ENCODE results near the gene CCT3. TPM values are rescaled to one million over a fixed set of nuclear protein-coding genes. Genes with fewer than 3 reads are reported as not detected.

The CCT3 gene
- total RNA-seq, 1 experiment from 2014 or later: 619 TPM

DNA sequence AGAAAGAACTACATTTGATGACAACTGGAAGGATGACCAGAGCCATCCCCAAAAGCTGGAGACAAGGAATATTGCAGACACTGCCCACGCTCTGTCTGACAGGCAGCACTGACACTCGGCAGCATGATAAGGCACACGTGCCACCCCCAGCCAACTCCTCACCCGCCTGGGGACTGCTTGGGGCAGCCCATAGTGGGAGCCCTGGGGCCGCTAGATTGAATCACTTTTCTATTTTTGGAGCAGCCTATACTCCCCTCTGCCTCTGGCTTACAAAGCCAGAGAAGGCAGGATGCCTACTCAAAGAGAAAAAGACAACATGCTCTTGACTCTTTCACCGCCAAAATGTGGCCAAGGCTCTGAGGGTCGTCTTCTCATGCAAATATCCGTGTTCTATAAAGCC lies 56.8 kb downstream of the CCT3 start:
- ChIA-PET CTCF (interaction anchor here (0.9 to 1.0 kb wide), 2 partner anchors 38 to 176 kb away, joined by 3 to 4 read pairs; no protein-coding TSS in a partner anchor), POLR2A (interaction anchor here (1.2 kb wide), 1 partner anchor 80 kb away, joined by 3 read pairs; no protein-coding TSS in a partner anchor)
- no peak for ATAC-seq

DNA sequence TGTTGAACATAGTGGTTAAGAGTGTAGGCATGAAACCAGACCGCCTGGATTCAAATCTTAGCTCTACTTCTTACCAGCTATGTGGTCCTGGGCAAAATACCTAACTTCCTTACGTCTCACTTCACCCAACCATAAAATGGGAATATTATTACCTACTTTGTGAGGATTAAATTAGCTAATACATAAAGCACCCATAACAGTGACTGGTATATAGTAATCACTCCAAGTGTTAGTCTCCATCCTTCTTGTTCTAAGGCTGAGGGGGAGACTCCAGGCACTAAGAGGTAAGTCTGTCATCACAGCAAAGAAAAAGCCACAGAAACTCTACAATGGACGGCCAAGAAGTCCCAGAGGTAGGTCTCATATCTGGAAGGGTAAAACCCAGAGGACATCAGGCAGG lies 58.3 kb downstream of the CCT3 start:
- Histone ChIP-seq H3K36me3 (ENCODE audit: control insufficient read depth in 1 of 2, insufficient read depth in 2 of 2, low read length in 2 of 2) (peaks cover 39 to 50% of the 10 kb centered on the region in 2 experiments), H3K9ac (ENCODE audit: low read length) (no peak overlapping the region), H4K20me1 (ENCODE audit: insufficient read depth) (peaks cover 10% of the 10 kb centered on the region; the same call in 1 of the 2 replicates), H3K27ac (ENCODE audit: low read depth, low read length) (no peak overlapping the region), H3K4me3 (replicated peaks in 1 of 2; ENCODE audit: low read depth in 1 of 2, low read length in 2 of 2) (no peak overlapping the region), H3K79me2 (ENCODE audit: insufficient read depth, low read length) (peaks cover 58% of the 10 kb centered on the region), H3K4me2 (ENCODE audit: low read length) (no peak overlapping the region), H3K27me3 (ENCODE audit: insufficient read depth, low read length) (no peaks in the 10 kb centered on the region), H3K9me2 (ENCODE audit: insufficient read depth) (no peaks in the 10 kb centered on the region), H3K4me1 (ENCODE audit: control insufficient read depth in 1 of 2, insufficient read depth in 2 of 2, low read length in 2 of 2) (peaks cover 25 to 27% of the 10 kb centered on the region in 2 experiments), H2AFZ (ENCODE audit: low read depth, low read length, poor library complexity, severe bottlenecking) (no peak overlapping the region), H3K9me3 (ENCODE audit: control insufficient read depth in 1 of 2, insufficient read depth in 1 of 2, low read depth in 1 of 2, low read length in 2 of 2) (no peaks in the 10 kb centered on the region)
- TF ChIP-seq SIN3A (IDR thresholded peaks at IDR 0.05; ENCODE audit: low read depth): no peak
- no peak for TF ChIP-seq CBX3 (IDR thresholded peaks at IDR 0.05; ENCODE audit: low read depth)
- no peak for TF ChIP-seq EZH2phosphoT487 (IDR thresholded peaks at IDR 0.05; ENCODE audit: borderline replicate concordance)
- TF ChIP-seq, protein P1, sequence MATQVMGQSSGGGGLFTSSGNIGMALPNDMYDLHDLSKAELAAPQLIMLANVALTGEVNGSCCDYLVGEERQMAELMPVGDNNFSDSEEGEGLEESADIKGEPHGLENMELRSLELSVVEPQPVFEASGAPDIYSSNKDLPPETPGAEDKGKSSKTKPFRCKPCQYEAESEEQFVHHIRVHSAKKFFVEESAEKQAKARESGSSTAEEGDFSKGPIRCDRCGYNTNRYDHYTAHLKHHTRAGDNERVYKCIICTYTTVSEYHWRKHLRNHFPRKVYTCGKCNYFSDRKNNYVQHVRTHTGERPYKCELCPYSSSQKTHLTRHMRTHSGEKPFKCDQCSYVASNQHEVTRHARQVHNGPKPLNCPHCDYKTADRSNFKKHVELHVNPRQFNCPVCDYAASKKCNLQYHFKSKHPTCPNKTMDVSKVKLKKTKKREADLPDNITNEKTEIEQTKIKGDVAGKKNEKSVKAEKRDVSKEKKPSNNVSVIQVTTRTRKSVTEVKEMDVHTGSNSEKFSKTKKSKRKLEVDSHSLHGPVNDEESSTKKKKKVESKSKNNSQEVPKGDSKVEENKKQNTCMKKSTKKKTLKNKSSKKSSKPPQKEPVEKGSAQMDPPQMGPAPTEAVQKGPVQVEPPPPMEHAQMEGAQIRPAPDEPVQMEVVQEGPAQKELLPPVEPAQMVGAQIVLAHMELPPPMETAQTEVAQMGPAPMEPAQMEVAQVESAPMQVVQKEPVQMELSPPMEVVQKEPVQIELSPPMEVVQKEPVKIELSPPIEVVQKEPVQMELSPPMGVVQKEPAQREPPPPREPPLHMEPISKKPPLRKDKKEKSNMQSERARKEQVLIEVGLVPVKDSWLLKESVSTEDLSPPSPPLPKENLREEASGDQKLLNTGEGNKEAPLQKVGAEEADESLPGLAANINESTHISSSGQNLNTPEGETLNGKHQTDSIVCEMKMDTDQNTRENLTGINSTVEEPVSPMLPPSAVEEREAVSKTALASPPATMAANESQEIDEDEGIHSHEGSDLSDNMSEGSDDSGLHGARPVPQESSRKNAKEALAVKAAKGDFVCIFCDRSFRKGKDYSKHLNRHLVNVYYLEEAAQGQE (IDR thresholded peaks at IDR 0.05; ENCODE audit: low read depth): no peak
- TF ChIP-seq POLR2AphosphoS5 (IDR thresholded peaks at IDR 0.05; ENCODE audit: low read depth, low read length): no peak
- TF ChIP-seq ELF1 (IDR thresholded peaks at IDR 0.05; ENCODE audit: borderline replicate concordance, low read depth): no peak
- ChIA-PET POLR2A (no interaction called here), CTCF (interaction anchor here (0.7 kb wide), 1 partner anchor 40 kb away, joined by 3 read pairs; no protein-coding TSS in a partner anchor), RAD21 (ENCODE audit: low non-redundant PET in 1 of 2, low total read pairs in 2 of 2, uncharacterized antibody in 2 of 2, unreplicated experiment in 2 of 2) (no interaction called here)
- DNase-seq (ENCODE audit: low read depth, low spot score) (no peak), ATAC-seq (no peak)
- no TSS peak for BruUV-seq (replicated peaks)
- intact Hi-C loops (cut with micrococcal nuclease): no loop called here

More for the DNA sequence above, 56.8 kb downstream of the CCT3 start:
- no peak for DNase-seq (ENCODE audit: low read depth, low spot score)
- intact Hi-C loops (cut with micrococcal nuclease): no loop called here
- peaks cover 58% of the 10 kb centered on the region for H3K79me2 ChIP-seq (ENCODE audit: insufficient read depth, low read length)
- H4K20me1 ChIP-seq (ENCODE audit: insufficient read depth): peaks cover 10% of the 10 kb centered on the region; the same call in 1 of the 2 replicates
- H3K4me3 ChIP-seq (replicated peaks in 1 of 2; ENCODE audit: low read depth in 1 of 2, low read length in 2 of 2): peak overlapping the region; percentile 77 to 96
- H3K4me1 ChIP-seq (ENCODE audit: control insufficient read depth in 1 of 2, insufficient read depth in 2 of 2, low read length in 2 of 2): peaks cover 25 to 27% of the 10 kb centered on the region in 2 experiments
- TF ChIP-seq, protein P2, sequence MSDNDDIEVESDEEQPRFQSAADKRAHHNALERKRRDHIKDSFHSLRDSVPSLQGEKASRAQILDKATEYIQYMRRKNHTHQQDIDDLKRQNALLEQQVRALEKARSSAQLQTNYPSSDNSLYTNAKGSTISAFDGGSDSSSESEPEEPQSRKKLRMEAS (IDR thresholded peaks at IDR 0.05): peak; percentile 26; the same call in 1 of the 2 replicates
- TF ChIP-seq EGR1 (IDR thresholded peaks at IDR 0.05; ENCODE audit: low read depth) (no peak), EZH2 (IDR thresholded peaks at IDR 0.05) (no peak), SIN3A (IDR thresholded peaks at IDR 0.05; ENCODE audit: low read depth) (peak; percentile 41; the same call in 1 of the 2 replicates), ZNF274 (IDR thresholded peaks at IDR 0.05; ENCODE audit: low read depth, low read length) (no peak)
- TF ChIP-seq, protein P3, sequence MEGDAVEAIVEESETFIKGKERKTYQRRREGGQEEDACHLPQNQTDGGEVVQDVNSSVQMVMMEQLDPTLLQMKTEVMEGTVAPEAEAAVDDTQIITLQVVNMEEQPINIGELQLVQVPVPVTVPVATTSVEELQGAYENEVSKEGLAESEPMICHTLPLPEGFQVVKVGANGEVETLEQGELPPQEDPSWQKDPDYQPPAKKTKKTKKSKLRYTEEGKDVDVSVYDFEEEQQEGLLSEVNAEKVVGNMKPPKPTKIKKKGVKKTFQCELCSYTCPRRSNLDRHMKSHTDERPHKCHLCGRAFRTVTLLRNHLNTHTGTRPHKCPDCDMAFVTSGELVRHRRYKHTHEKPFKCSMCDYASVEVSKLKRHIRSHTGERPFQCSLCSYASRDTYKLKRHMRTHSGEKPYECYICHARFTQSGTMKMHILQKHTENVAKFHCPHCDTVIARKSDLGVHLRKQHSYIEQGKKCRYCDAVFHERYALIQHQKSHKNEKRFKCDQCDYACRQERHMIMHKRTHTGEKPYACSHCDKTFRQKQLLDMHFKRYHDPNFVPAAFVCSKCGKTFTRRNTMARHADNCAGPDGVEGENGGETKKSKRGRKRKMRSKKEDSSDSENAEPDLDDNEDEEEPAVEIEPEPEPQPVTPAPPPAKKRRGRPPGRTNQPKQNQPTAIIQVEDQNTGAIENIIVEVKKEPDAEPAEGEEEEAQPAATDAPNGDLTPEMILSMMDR (IDR thresholded peaks at IDR 0.05 in 2 of 3, conservative IDR thresholded peaks at IDR 0.05 in 1 of 3; ENCODE audit: borderline replicate concordance in 1 of 3, insufficient read depth in 1 of 3, low read depth in 2 of 3, low read length in 2 of 3): 0 out of 6 replicates have a peak, but pooled peaks of 1 of the 3 experiments have one; percentile 6
- peak overlapping the region; percentile 91 for H3K4me2 ChIP-seq (ENCODE audit: low read length)
- H3K27me3 ChIP-seq (ENCODE audit: insufficient read depth, low read length): no peaks in the 10 kb centered on the region
- no peak overlapping the region for H2AFZ ChIP-seq (ENCODE audit: low read depth, low read length, poor library complexity, severe bottlenecking)
- H3K27ac ChIP-seq (ENCODE audit: low read depth, low read length): peak overlapping the region; percentile 90
- no peaks in the 10 kb centered on the region for H3K9me3 ChIP-seq (ENCODE audit: control insufficient read depth in 1 of 2, insufficient read depth in 1 of 2, low read depth in 1 of 2, low read length in 2 of 2)
- peak overlapping the region; percentile 98 for H3K9ac ChIP-seq (ENCODE audit: low read length)
- H3K9me2 ChIP-seq (ENCODE audit: insufficient read depth): no peaks in the 10 kb centered on the region
- RAD21 ChIA-PET (ENCODE audit: low non-redundant PET in 1 of 2, low total read pairs in 2 of 2, uncharacterized antibody in 2 of 2, unreplicated experiment in 2 of 2): no interaction called here
- BruUV-seq (replicated peaks): no TSS peak
- peaks cover 28 to 38% of the 10 kb centered on the region in 2 experiments for H3K36me3 ChIP-seq (ENCODE audit: control insufficient read depth in 1 of 2, insufficient read depth in 2 of 2, low read length in 2 of 2)

Measured in HCT116 (cell line).